Measurements from ENCODE around the gene S100PBP. TPM values are rescaled to one million over a fixed set of nuclear protein-coding genes. Genes with fewer than 3 reads are reported as not detected.

The S100PBP gene
- total RNA-seq, 1 donor from 2014 or later, result 11.1 TPM

DNA sequence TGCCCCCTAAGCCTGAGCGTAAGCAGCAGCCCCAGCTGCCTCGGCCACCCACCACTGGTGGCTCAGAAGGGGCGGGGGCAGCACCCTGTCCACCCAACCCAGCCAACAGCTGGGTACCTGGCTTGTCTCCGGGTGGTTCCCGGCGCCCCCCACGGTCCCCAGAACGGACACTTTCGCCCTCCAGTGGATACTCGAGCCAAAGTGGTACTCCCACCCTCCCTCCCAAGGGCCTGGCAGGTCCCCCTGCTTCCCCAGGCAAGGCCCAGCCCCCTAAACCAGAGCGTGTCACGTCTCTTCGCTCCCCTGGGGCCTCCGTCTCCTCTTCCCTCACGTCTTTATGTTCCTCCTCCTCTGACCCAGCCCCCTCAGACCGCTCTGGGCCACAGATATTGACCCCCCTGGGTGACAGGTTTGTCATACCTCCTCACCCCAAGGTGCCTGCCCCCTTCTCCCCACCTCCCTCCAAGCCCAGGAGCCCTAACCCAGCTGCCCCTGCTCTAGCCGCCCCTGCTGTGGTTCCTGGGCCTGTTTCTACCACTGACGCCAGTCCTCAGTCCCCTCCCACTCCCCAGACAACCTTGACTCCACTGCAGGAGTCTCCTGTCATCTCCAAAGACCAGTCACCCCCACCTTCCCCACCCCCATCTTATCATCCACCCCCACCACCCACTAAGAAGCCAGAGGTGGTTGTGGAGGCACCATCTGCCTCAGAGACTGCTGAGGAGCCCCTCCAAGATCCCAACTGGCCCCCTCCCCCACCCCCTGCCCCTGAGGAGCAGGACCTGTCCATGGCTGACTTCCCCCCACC, 46.5 kb upstream of the S100PBP start:
- Histone ChIP-seq H3K36me3 (peaks cover 35% of the 10 kb centered on the region), H3K4me3 (no peak overlapping the region), H3K9me3 (replicated peaks) (no peaks in the 10 kb centered on the region), H3K27me3 (ENCODE audit: low read depth) (no peaks in the 10 kb centered on the region), H3K4me1 (peaks cover 24% of the 10 kb centered on the region), H3K27ac (replicated peaks) (no peak overlapping the region)
- intact Hi-C loops (cut with micrococcal nuclease), result no loop called here
- TF ChIP-seq, protein P1, sequence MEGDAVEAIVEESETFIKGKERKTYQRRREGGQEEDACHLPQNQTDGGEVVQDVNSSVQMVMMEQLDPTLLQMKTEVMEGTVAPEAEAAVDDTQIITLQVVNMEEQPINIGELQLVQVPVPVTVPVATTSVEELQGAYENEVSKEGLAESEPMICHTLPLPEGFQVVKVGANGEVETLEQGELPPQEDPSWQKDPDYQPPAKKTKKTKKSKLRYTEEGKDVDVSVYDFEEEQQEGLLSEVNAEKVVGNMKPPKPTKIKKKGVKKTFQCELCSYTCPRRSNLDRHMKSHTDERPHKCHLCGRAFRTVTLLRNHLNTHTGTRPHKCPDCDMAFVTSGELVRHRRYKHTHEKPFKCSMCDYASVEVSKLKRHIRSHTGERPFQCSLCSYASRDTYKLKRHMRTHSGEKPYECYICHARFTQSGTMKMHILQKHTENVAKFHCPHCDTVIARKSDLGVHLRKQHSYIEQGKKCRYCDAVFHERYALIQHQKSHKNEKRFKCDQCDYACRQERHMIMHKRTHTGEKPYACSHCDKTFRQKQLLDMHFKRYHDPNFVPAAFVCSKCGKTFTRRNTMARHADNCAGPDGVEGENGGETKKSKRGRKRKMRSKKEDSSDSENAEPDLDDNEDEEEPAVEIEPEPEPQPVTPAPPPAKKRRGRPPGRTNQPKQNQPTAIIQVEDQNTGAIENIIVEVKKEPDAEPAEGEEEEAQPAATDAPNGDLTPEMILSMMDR (IDR thresholded peaks at IDR 0.05; ENCODE audit: borderline replicate concordance), result no peak
- no peak for DNase-seq

- TF ChIP-seq, protein P1 (IDR thresholded peaks at IDR 0.05; ENCODE audit: borderline replicate concordance), result no peak
- H3K27ac ChIP-seq (replicated peaks), result no peak overlapping the region
- peaks cover 20% of the 10 kb centered on the region for H3K4me1 ChIP-seq
- no peaks in the 10 kb centered on the region for H3K9me3 ChIP-seq (replicated peaks)
- intact Hi-C loops (cut with micrococcal nuclease), result loop anchor here (2.0 kb wide), 1 partner anchor 59 kb away; no protein-coding TSS in a partner anchor
- H3K27me3 ChIP-seq (ENCODE audit: low read depth), result no peaks in the 10 kb centered on the region
- peaks cover 43% of the 10 kb centered on the region for H3K36me3 ChIP-seq
- no peak overlapping the region for H3K4me3 ChIP-seq
- no peak for DNase-seq
These were observed 45.7 kb upstream of the S100PBP start for GRCh38 chr1:32771561-32772280.

DNA sequence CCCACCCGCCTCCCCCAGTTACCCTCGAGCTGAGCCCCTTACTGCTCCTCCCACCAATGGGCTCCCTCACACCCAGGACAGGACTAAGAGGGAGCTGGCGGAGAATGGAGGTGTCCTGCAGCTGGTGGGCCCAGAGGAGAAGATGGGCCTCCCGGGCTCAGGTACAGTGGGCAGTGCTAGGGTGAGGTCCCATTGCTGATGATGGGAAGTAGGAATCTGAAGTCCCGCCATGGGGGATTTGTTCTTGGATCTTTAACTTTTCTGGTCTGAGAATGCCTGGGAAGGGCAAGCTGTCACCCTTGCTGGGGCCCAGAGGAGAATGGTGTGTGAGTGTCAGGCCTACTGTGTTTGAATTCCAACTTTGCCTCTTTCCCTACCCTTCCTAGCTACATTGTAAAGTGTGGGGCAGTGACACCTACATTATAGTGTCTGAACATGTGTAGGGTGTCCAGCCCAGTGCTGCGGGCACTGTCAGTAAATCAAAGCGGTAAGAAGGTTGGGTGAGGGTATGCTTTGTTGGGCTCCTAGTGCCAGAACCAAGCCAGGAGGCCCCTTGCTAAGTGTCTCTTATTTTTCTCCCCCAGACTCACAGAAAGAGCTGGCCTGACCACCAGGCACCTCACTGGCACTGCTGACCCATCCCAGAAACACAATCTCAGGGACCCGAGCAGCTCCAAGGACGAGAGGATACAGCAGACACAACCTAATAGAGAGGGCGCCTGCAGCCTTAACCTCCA, 45.0 kb upstream of the S100PBP start:
- Histone ChIP-seq H3K27me3 (ENCODE audit: low read depth) (no peaks in the 10 kb centered on the region), H3K9me3 (replicated peaks) (no peaks in the 10 kb centered on the region), H3K4me3 (no peak overlapping the region), H3K27ac (replicated peaks) (peak overlapping the region; percentile 19), H3K36me3 (peaks cover 49% of the 10 kb centered on the region), H3K4me1 (peaks cover 12% of the 10 kb centered on the region)
- DNase-seq, result no peak
- intact Hi-C loops (cut with micrococcal nuclease), result loop anchor here (2.0 kb wide), 1 partner anchor 60 kb away; no protein-coding TSS in a partner anchor
- TF ChIP-seq, protein P1 (IDR thresholded peaks at IDR 0.05; ENCODE audit: borderline replicate concordance), result no peak

DNA sequence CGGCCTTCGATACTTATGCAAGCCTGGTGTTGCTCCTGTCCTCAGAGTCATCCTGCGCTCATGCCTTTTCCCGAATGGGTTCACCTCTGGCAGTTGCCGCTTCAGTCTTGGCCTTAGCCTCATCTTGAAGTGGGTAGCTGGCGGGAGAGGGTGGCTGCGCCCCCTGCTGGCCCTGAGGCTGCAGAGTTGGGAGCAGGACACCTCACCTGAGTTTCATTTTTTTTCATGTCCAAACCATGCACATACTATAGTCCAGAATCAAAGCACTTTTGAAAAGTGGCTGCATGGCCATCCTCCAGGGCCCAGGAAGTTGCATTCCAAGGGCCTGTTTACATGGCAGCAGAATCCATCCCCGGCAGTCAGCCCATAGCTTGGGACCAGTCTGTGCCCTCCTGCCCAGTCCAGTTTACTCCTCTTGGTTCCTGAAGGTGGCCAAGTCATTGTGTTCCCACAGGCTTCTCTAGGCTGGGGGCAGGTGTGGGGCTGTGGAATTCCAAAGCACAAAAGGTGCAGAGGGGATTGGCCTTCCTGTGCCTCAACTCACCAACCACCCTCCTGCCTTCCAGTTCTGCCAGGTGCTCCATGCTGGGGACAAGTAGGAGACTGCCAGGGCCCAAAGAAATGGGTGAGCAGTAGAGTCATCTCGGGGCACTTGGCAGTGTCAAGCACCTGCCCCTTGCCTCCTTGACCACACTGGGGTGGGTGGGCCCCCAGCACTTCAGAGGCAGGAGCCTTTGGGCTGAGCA, 44.3 kb upstream of the S100PBP start:
- intact Hi-C loops (cut with micrococcal nuclease), result loop anchor here (2.0 kb wide), 1 partner anchor 60 kb away; no protein-coding TSS in a partner anchor
- Histone ChIP-seq H3K9me3 (replicated peaks) (no peaks in the 10 kb centered on the region), H3K27me3 (ENCODE audit: low read depth) (no peaks in the 10 kb centered on the region), H3K4me3 (no peak overlapping the region), H3K27ac (replicated peaks) (peak overlapping the region; percentile 19), H3K4me1 (peaks cover 6% of the 10 kb centered on the region), H3K36me3 (peaks cover 56% of the 10 kb centered on the region)
- TF ChIP-seq, protein P1 (IDR thresholded peaks at IDR 0.05; ENCODE audit: borderline replicate concordance), result peak; percentile 97
- DNase-seq, result peak; percentile 81
